CD14-positive monocyte (primary cell): ENCODE measurements around the gene ATG9B. TPM values are rescaled to one million over a fixed set of nuclear protein-coding genes. Genes with fewer than 3 reads are reported as not detected.
A peak's percentile ranks its signal among the peaks of the same experiment; 100 is the strongest.

Experiments used
- DNase-seq, 3 donors: peaks; one replicate each; pipeline ENCODE4 v3.0.0-alpha.2; 2011 to 2022
- H2AFZ ChIP-seq: 2 replicates; pipeline ENCODE4 v1.6.0; 2012; ENCODE audit warnings: mild to moderate bottlenecking, low read depth, low read length, inconsistent platforms; ENCODE audit not compliant: insufficient read depth, poor library complexity, severe bottlenecking
- H3K27ac ChIP-seq, 2 donors: 1 replicate in 1 of 2; 2 replicates in 1 of 2; pipeline ENCODE4 v1.5.1; 2012 to 2013; ENCODE audit warnings: low read length in 2 of 2, control low read depth in 1 of 2, inconsistent platforms in 1 of 2, low read depth in 1 of 2, mild to moderate bottlenecking in 1 of 2
- H3K27me3 ChIP-seq, 2 donors: one replicate each; pipeline versions ENCODE4 v1.6.0 to v1.6.1; 2011 to 2013; ENCODE audit warnings: low read length in 2 of 2; ENCODE audit not compliant: control insufficient read depth in 2 of 2, insufficient read depth in 2 of 2
- H3K36me3 ChIP-seq, 2 donors: replicated peaks in 1 of 2; 1 replicate in 1 of 2; 2 replicates in 1 of 2; pipeline versions ENCODE4 v1.5.1 to v1.6.1; 2012 to 2013; ENCODE audit warnings: low read length in 2 of 2, control low read depth in 1 of 2, inconsistent platforms in 1 of 2, mild to moderate bottlenecking in 1 of 2; ENCODE audit not compliant: insufficient read depth in 2 of 2, control insufficient read depth in 1 of 2
- H3K4me1 ChIP-seq, 2 donors: 1 replicate in 1 of 2; 2 replicates in 1 of 2; pipeline versions ENCODE4 v1.5.1 to v1.6.1; 2012 to 2013; ENCODE audit warnings: low read length in 2 of 2, control low read depth in 1 of 2, inconsistent platforms in 1 of 2, mild to moderate bottlenecking in 1 of 2, moderate library complexity in 1 of 2; ENCODE audit not compliant: insufficient read depth in 2 of 2, control insufficient read depth in 1 of 2
- H3K4me2 ChIP-seq: replicated peaks from 2 replicates; pipeline ENCODE3; 2012; ENCODE audit warnings: low read length, moderate library complexity, mild to moderate bottlenecking; ENCODE audit not compliant: poor library complexity, severe bottlenecking; ENCODE audit errors: extremely low read depth
- H3K4me3 ChIP-seq, 3 experiments: fragments of 200-600 bp in 1 of 3; sonication (generic) in 1 of 3; replicated peaks in 1 of 3; 1 replicate in 2 of 3; 2 replicates in 1 of 3; pipeline ENCODE4 v1.5.1; 2011 to 2013; ENCODE audit warnings: low read length in 3 of 3, mild to moderate bottlenecking in 3 of 3, control low read depth in 2 of 3, low read depth in 2 of 3, inconsistent platforms in 1 of 3, moderate library complexity in 1 of 3
- H3K79me2 ChIP-seq: 2 replicates; pipeline ENCODE4 v1.6.0; 2012; ENCODE audit warnings: mild to moderate bottlenecking, control low read depth, inconsistent platforms, low read length, moderate library complexity; ENCODE audit not compliant: insufficient read depth
- H3K9ac ChIP-seq: 2 replicates; pipeline ENCODE4 v1.6.0; 2017; ENCODE audit warnings: low read length, mild to moderate bottlenecking; ENCODE audit not compliant: insufficient read depth, poor library complexity, severe bottlenecking
- H3K9me3 ChIP-seq, 2 donors: replicated peaks in 1 of 2; 1 replicate in 1 of 2; 2 replicates in 1 of 2; pipeline versions ENCODE4 v1.5.1 to v1.6.1; 2012 to 2013; ENCODE audit warnings: low read length in 2 of 2, control low read depth in 1 of 2; ENCODE audit not compliant: control insufficient read depth in 1 of 2, insufficient read depth in 1 of 2
- H4K20me1 ChIP-seq: 2 replicates; pipeline ENCODE4 v1.6.0; 2012; ENCODE audit warnings: mild to moderate bottlenecking, low read length, control low read depth, moderate library complexity; ENCODE audit not compliant: insufficient read depth
- H3K27ac Mint-ChIP-seq, 7 donors: one replicate each; pipeline ENCODE4 v1.8.0; 2020; ENCODE audit warnings: mild to moderate bottlenecking in 7 of 7, mixed read lengths in 7 of 7, moderate library complexity in 6 of 7, inconsistent platforms in 2 of 7
- H3K27me3 Mint-ChIP-seq, 3 donors: one replicate each; pipeline ENCODE4 v1.8.0; 2021 to 2022; ENCODE audit warnings: low read depth in 3 of 3, mild to moderate bottlenecking in 3 of 3, mixed read lengths in 3 of 3, moderate library complexity in 3 of 3, inconsistent platforms in 1 of 3
- H3K36me3 Mint-ChIP-seq, 2 donors: one replicate each; pipeline ENCODE4 v1.8.0; 2020; ENCODE audit warnings: mixed read lengths in 2 of 2, inconsistent platforms in 1 of 2, mild to moderate bottlenecking in 1 of 2
- H3K4me1 Mint-ChIP-seq: one replicate; pipeline ENCODE4 v1.8.0; 2020; ENCODE audit warnings: mild to moderate bottlenecking, mixed read lengths
- H3K4me3 Mint-ChIP-seq, 2 donors: one replicate each; pipeline ENCODE4 v1.8.0; 2020; ENCODE audit warnings: mild to moderate bottlenecking in 2 of 2, mixed read lengths in 2 of 2, moderate library complexity in 1 of 2
- H3K9me3 Mint-ChIP-seq, 7 donors: one replicate each; pipeline ENCODE4 v1.8.0; 2020 to 2022; ENCODE audit warnings: mixed read lengths in 7 of 7, mild to moderate bottlenecking in 6 of 7, moderate library complexity in 6 of 7, inconsistent platforms in 2 of 7
- CTCF ChIP-seq: fragments of 200-600 bp; IDR thresholded peaks from one replicate; pipeline ENCODE4 v1.8.0; 2022; ENCODE audit warnings: antibody characterized with exemption, mild to moderate bottlenecking
- WGBS: methylation state at CpG from one replicate; pipeline ENCODE4 v1.1.5; 2013; ENCODE audit warnings: missing lambda C conversion rate; ENCODE audit not compliant: insufficient coverage; 5-methylcytosine and 5-hydroxymethylcytosine counted together
- intact Hi-C, 2 donors: fragments of 100-400 bp; cut with micrococcal nuclease; formaldehyde crosslinking; loops; one replicate each; pipeline versions ENCODE4 v1.15.0 to v1.15.1; 2023
- polyA plus RNA-seq, 3 donors: library from polyadenylated mRNA; depleted of rRNA in 1 of 3; unstranded in 2 of 3; stranded (reverse) in 1 of 3; fragments of 300-500 nt in 2 of 3; fragments of >200 nt in 1 of 3; fragmentation: Illumina TruSeq in 2 of 3; gene quantifications; 1 replicate in 2 of 3; 2 replicates in 1 of 3; pipeline ENCODE4 v1.2.3, GENCODE V29; 2012 to 2021

The ATG9B gene
- polyA plus RNA-seq, 3 donors = 0.21 to 0.30 TPM; not detected in 1

DNA sequence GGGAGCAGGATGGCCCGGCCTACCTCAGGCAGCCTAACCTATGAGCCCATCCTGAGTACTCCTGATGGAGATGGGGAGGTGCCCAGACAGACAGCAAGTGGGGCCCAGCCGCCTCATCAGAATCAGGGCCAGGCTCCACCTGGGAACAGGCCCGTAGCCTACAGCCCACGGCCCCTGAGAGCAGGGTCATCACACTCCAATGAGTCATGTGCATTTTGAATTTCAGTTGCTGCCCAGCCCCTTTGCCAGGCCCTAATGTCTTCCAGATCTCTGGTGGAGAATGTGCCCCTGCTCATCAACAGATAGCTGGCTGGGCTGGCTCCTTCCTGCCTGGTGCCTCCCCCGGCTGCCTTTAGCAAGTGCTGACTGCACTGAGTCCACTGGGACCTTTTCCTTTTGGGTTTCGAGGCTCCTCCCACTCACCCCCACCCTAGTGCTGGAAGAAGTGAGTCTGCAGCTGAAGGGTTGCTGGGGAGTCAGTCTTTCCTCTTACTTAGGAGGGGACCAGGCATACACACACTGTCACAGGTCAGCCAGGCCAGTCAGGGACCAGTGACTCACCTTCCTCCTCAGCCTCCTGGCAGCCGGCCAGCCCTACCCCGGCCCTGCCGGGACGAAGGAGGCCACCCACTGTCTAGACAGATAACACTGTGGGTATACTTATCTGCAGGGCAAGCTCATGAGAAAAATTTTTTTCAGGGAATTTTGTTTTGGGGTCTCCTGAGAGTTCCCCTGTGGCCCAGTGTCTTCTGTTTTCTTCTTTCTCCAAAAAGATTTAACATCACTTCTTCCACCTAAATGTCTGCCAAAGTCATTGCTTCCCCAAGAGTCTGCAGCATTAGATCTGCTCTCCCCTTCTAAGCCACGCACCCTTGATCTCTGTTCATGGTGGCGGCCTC lies 14.9 kb upstream of the ATG9B start:
- H3K4me1 ChIP-seq = peaks cover 10 to 15% of the 10 kb centered on the region in 2 donors
- peak overlapping the region in 1 of 2 donors; percentile 69 for H3K27ac ChIP-seq
- no peaks in the 10 kb centered on the region for H3K9me3 ChIP-seq
- peaks cover 28 to 34% of the 10 kb centered on the region in 2 donors for H3K36me3 ChIP-seq
- no peaks in the 10 kb centered on the region for H4K20me1 ChIP-seq
- no peak overlapping the region for H3K4me2 ChIP-seq
- H3K27ac Mint-ChIP-seq = peak overlapping the region; percentile 48 to 84 (median 79)
- no peaks in the 10 kb centered on the region for H3K79me2 ChIP-seq
- H3K9me3 Mint-ChIP-seq = peaks cover 0 to 2% (median 0%) of the 10 kb centered on the region in 7 donors
- intact Hi-C loops = loop anchor here in 1 of 2 donors (10.0 kb wide), 1 partner anchor 56 kb away; no protein-coding TSS in a partner anchor
- no peak for TF ChIP-seq CTCF
- H3K36me3 Mint-ChIP-seq = peaks cover 24 to 46% of the 10 kb centered on the region in 2 donors
- peak overlapping the region in 1 of 2 donors; percentile 24 for H3K4me3 Mint-ChIP-seq
- H3K4me1 Mint-ChIP-seq = peaks cover 17% of the 10 kb centered on the region
- DNase-seq = peak; percentile 85 to 89 (median 87)
- H3K27me3 ChIP-seq = no peaks in the 10 kb centered on the region
- H2AFZ ChIP-seq = no peak overlapping the region
- H3K4me3 ChIP-seq = no peak overlapping the region
- H3K9ac ChIP-seq = peak overlapping the region; percentile 27
- H3K27me3 Mint-ChIP-seq = peaks cover 0 to 6% (median 0%) of the 10 kb centered on the region in 3 donors
- WGBS = 84% methylated on average over 5 of the region's 12 CpGs

- Mint-ChIP-seq H3K27ac (no peak overlapping the region), H3K9me3 (no peaks in the 10 kb centered on the region)
- H3K9ac ChIP-seq = no peak overlapping the region
These were observed 11.6 kb upstream of the ATG9B start for GRCh38 chr7:151035902-151036301.

More at GRCh38 chr7:151035902-151036301, 11.6 kb upstream of the ATG9B start:
- Histone ChIP-seq H3K4me3 (no peak overlapping the region), H3K27ac (no peak overlapping the region), H2AFZ (no peak overlapping the region), H4K20me1 (no peaks in the 10 kb centered on the region), H3K27me3 (no peaks in the 10 kb centered on the region), H3K4me2 (no peak overlapping the region), H3K4me1 (peaks cover 10 to 15% of the 10 kb centered on the region in 2 donors), H3K36me3 (peaks cover 31 to 34% of the 10 kb centered on the region in 2 donors), H3K9me3 (no peaks in the 10 kb centered on the region), H3K79me2 (no peaks in the 10 kb centered on the region)
- no peak for TF ChIP-seq CTCF
- Mint-ChIP-seq H3K4me3 (no peak overlapping the region), H3K36me3 (peaks cover 34 to 39% of the 10 kb centered on the region in 2 donors), H3K27me3 (peaks cover 0 to 3% (median 0%) of the 10 kb centered on the region in 3 donors), H3K4me1 (peaks cover 20% of the 10 kb centered on the region)
- intact Hi-C loops = loop anchor here in 1 of 2 donors (10.0 kb wide), 1 partner anchor 59 kb away; no protein-coding TSS in a partner anchor
- DNase-seq = no peak
- WGBS = 97% methylated on average over 17 of the region's 17 CpGs
